GM12878 (cell line): ENCODE results near the gene CDC42EP3. TPM values are rescaled to one million over a fixed set of nuclear protein-coding genes. Genes with fewer than 3 reads are reported as not detected.

Experiments used
- MLLT1 ChIP-seq: fragments of 450-650 bp; IDR thresholded peaks from 2 replicates; pipeline ENCODE4 v1.6.1; 2016; ENCODE audit warnings: mild to moderate bottlenecking
- MYB ChIP-seq: fragments of 150-350 bp; IDR thresholded peaks from 2 replicates; pipeline ENCODE4 v1.6.1; 2014; ENCODE audit warnings: mild to moderate bottlenecking, low read depth, low read length, borderline replicate concordance
- NFIC ChIP-seq: IDR thresholded peaks from 2 replicates; pipeline ENCODE4 v1.6.1; 2012; ENCODE audit warnings: low read depth, mild to moderate bottlenecking, inconsistent platforms, low read length, moderate library complexity
- NR2C2 ChIP-seq: IDR thresholded peaks from 2 replicates; pipeline ENCODE4 v1.6.1; 2011; ENCODE audit warnings: borderline replicate concordance, low read depth; ENCODE audit not compliant: control insufficient read depth, insufficient read length
- PRDM15 ChIP-seq: fragments of 450-650 bp; formaldehyde crosslinking; IDR thresholded peaks from 2 replicates; pipeline ENCODE4 v1.4.0; 2020; ENCODE audit warnings: mild to moderate bottlenecking, moderate library complexity
- USF2 ChIP-seq: IDR thresholded peaks from 2 replicates; pipeline ENCODE4 v1.6.1; 2011; ENCODE audit warnings: low read depth, low read length, improper control_type of control experiment, borderline replicate concordance
- ZSCAN29 ChIP-seq: fragments of 450-650 bp; IDR thresholded peaks from 2 replicates; pipeline ENCODE4 v1.6.1; 2017; ENCODE audit warnings: mild to moderate bottlenecking, moderate library complexity
- polyA plus RNA-seq, 11 experiments: library from polyadenylated mRNA; depleted of rRNA in 4 of 11; unstranded in 6 of 11; stranded (reverse) in 5 of 11; fragments of >200 nt; fragmentation: Nextera tagmentation in 4 of 11; fragmentation: Illumina TruSeq in 1 of 11; extraction: Ambion mirVana in 4 of 11; extraction: Trizol in 1 of 11; gene quantifications; 1 replicate in 1 of 11; 2 replicates in 10 of 11; pipeline versions ENCODE4 v1.2.1 to v1.2.3, GENCODE V29; 2011 to 2016; ENCODE audit warnings: inconsistent platforms in 2 of 11, missing spikeins in 2 of 11, low read depth in 1 of 11
- total RNA-seq, 4 experiments: library from RNA; depleted of rRNA in 3 of 4; stranded (reverse); fragments of >200 nt in 3 of 4; fragmentation: Illumina TruSeq in 1 of 4; extraction: Trizol in 1 of 4; gene quantifications; 2 replicates each; pipeline versions ENCODE4 v1.2.1 to v1.2.3, GENCODE V29; 2013 to 2021

The CDC42EP3 gene
- total and polyA plus RNA-seq, 10 of the 15 experiments (the other 5 are each of a cell fraction or from before 2014, with no cell fraction given) = 11.8 to 86.9 (median 52.9) TPM

- TF ChIP-seq PRDM15 (CRISPR knock-in tag) (no peak), NFIC (no peak), ZSCAN29 (no peak), MLLT1 (no peak), NR2C2 (no peak), MYB (no peak), USF2 (no peak)
Measured at GRCh38 chr2:37682473-37682872, 11.0 kb upstream of the CDC42EP3 start (continued).
